Ovary (tissue), 3 donors: ENCODE results near the gene SMG9.

ENCODE experiments used
- EP300 ChIP-seq: sonication (generic); formaldehyde crosslinking; IDR thresholded peaks from one replicate; pipeline ENCODE4 v1.6.1; 2017; ENCODE audit warnings: antibody characterized with exemption
- POLR2A ChIP-seq: fragments of 450-650 bp; IDR thresholded peaks from one replicate; pipeline ENCODE4 v1.6.1; 2017; ENCODE audit warnings: antibody characterized with exemption, mild to moderate bottlenecking, moderate library complexity
- TF ChIP-seq, protein P1 (sequence below), 3 donors: fragments of 450-650 bp in 2 of 3; fragments of 200-600 bp in 1 of 3; IDR thresholded peaks; one replicate each; pipeline versions ENCODE4 v1.5.1 to v1.8.0; 2016 to 2022; ENCODE audit warnings: antibody characterized with exemption in 3 of 3, mild to moderate bottlenecking in 1 of 3
- donor health status: DM: no; HTN: no; CAD: no.

- no peak for TF ChIP-seq EP300
- TF ChIP-seq, protein P1, sequence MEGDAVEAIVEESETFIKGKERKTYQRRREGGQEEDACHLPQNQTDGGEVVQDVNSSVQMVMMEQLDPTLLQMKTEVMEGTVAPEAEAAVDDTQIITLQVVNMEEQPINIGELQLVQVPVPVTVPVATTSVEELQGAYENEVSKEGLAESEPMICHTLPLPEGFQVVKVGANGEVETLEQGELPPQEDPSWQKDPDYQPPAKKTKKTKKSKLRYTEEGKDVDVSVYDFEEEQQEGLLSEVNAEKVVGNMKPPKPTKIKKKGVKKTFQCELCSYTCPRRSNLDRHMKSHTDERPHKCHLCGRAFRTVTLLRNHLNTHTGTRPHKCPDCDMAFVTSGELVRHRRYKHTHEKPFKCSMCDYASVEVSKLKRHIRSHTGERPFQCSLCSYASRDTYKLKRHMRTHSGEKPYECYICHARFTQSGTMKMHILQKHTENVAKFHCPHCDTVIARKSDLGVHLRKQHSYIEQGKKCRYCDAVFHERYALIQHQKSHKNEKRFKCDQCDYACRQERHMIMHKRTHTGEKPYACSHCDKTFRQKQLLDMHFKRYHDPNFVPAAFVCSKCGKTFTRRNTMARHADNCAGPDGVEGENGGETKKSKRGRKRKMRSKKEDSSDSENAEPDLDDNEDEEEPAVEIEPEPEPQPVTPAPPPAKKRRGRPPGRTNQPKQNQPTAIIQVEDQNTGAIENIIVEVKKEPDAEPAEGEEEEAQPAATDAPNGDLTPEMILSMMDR (IDR thresholded peaks at IDR 0.05): no peak
- no peak for TF ChIP-seq POLR2A
Measured at GRCh38 chr19:43747557-43748204, 7.1 kb downstream of the SMG9 start.
